ENCODE data around the gene B3GNT8. TPM values are rescaled to one million over a fixed set of nuclear protein-coding genes. Genes with fewer than 3 reads are reported as not detected.

The B3GNT8 gene
- total RNA-seq, 1 donor from 2014 or later = 3.0 TPM

GRCh38 chr19:41462497-41462896 lies 35.3 kb upstream of the B3GNT8 start:
- Histone ChIP-seq H3K9ac (ENCODE audit: low read length) (no peak overlapping the region), H4K20me1 (ENCODE audit: insufficient read depth, low read length) (no peaks in the 10 kb centered on the region), H3K9me3 (ENCODE audit: insufficient read depth, low read depth, low read length) (no peaks in the 10 kb centered on the region), H3K36me3 (ENCODE audit: insufficient read depth, low read length) (no peaks in the 10 kb centered on the region), H3K27me3 (ENCODE audit: insufficient read depth, low read length) (no peaks in the 10 kb centered on the region), H3K4me3 (ENCODE audit: insufficient read depth, low read depth, low read length) (no peak overlapping the region), H3K27ac (ENCODE audit: low read depth, low read length) (no peak overlapping the region), H3K79me2 (ENCODE audit: insufficient read depth, low read length) (no peaks in the 10 kb centered on the region), H2AFZ (ENCODE audit: low read depth, low read length) (no peak overlapping the region), H3K4me1 (ENCODE audit: insufficient read depth, low read length) (no peaks in the 10 kb centered on the region), H3K4me2 (ENCODE audit: low read length) (no peak overlapping the region)
- H3K36me3 Mint-ChIP-seq (ENCODE audit: low read depth, unreplicated experiment) = no peaks in the 10 kb centered on the region
- TF ChIP-seq CTCF (IDR thresholded peaks at IDR 0.05; ENCODE audit: insufficient read depth, low read depth, low read length) (no peak), EZH2 (IDR thresholded peaks at IDR 0.05; ENCODE audit: insufficient read depth, low read length) (no peak)
- H3K4me3 Mint-ChIP-seq (ENCODE audit: unreplicated experiment) = no peak overlapping the region
- no peak overlapping the region for H3K27ac Mint-ChIP-seq (ENCODE audit: unreplicated experiment)
- peaks cover 35% of the 10 kb centered on the region for H3K27me3 Mint-ChIP-seq (ENCODE audit: low read depth, unreplicated experiment)
- H3K9me3 Mint-ChIP-seq (ENCODE audit: unreplicated experiment) = peaks cover 6% of the 10 kb centered on the region
- no peak for FAIRE-seq
- H3K4me1 Mint-ChIP-seq (ENCODE audit: low read depth, unreplicated experiment) = no peaks in the 10 kb centered on the region
- no peak for DNase-seq (ENCODE audit: low read depth)

GRCh38 chr19:41457241-41457640 lies 30.1 kb upstream of the B3GNT8 start:
- no peak for TF ChIP-seq CTCF (IDR thresholded peaks at IDR 0.05; ENCODE audit: insufficient read depth, low read depth, low read length)
- no peak for TF ChIP-seq EZH2 (IDR thresholded peaks at IDR 0.05; ENCODE audit: insufficient read depth, low read length)
- Mint-ChIP-seq H3K27me3 (ENCODE audit: low read depth, unreplicated experiment) (peaks cover 24% of the 10 kb centered on the region), H3K4me1 (ENCODE audit: low read depth, unreplicated experiment) (no peaks in the 10 kb centered on the region), H3K4me3 (ENCODE audit: unreplicated experiment) (no peak overlapping the region), H3K9me3 (ENCODE audit: unreplicated experiment) (peaks cover 3% of the 10 kb centered on the region), H3K36me3 (ENCODE audit: low read depth, unreplicated experiment) (no peaks in the 10 kb centered on the region), H3K27ac (ENCODE audit: unreplicated experiment) (no peak overlapping the region)
- Histone ChIP-seq H3K9ac (ENCODE audit: low read length) (no peak overlapping the region), H3K27me3 (ENCODE audit: insufficient read depth, low read length) (peaks cover 3% of the 10 kb centered on the region), H3K36me3 (ENCODE audit: insufficient read depth, low read length) (no peaks in the 10 kb centered on the region), H2AFZ (ENCODE audit: low read depth, low read length) (no peak overlapping the region), H3K9me3 (ENCODE audit: insufficient read depth, low read depth, low read length) (no peaks in the 10 kb centered on the region), H3K4me2 (ENCODE audit: low read length) (no peak overlapping the region), H3K27ac (ENCODE audit: low read depth, low read length) (no peak overlapping the region), H3K4me3 (ENCODE audit: insufficient read depth, low read depth, low read length) (no peak overlapping the region), H3K4me1 (ENCODE audit: insufficient read depth, low read length) (no peaks in the 10 kb centered on the region), H4K20me1 (ENCODE audit: insufficient read depth, low read length) (no peaks in the 10 kb centered on the region), H3K79me2 (ENCODE audit: insufficient read depth, low read length) (no peaks in the 10 kb centered on the region)
- DNase-seq (ENCODE audit: low read depth) (no peak), FAIRE-seq (no peak)

DNA sequence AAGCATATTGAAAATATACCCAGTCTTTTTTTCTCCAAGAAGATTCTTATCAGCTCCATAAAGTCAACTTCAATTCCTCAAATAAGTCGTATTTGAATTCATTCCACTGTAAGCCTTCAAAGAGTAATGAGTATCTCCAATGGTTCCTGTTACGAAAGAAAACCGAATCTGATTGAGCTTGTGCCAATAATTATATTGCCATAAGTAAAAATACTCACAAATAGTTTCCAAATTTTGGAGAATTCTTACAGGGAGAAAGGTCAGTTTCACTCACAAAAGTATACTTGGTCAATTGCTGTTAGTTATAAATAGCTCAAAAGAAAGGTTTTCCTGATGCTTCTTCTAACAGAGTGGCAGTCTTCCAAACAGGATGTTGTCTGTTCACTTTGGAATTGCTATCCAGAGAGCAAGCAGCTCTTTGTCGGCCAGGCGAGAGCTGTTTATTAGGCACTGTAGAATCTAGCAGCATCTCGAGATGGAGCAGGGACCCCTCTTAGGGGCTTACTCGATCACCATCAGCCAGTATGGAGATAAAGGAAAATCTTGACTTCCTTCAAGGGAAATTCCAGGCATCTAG lies 29.3 kb upstream of the B3GNT8 start:
- no peaks in the 10 kb centered on the region for H3K36me3 ChIP-seq (ENCODE audit: insufficient read depth, low read length)
- H3K9ac ChIP-seq (ENCODE audit: low read length) = no peak overlapping the region
- FAIRE-seq (no peak), DNase-seq (ENCODE audit: low read depth) (peak; percentile 35)
- Mint-ChIP-seq H3K27ac (ENCODE audit: unreplicated experiment) (no peak overlapping the region), H3K36me3 (ENCODE audit: low read depth, unreplicated experiment) (no peaks in the 10 kb centered on the region), H3K27me3 (ENCODE audit: low read depth, unreplicated experiment) (peaks cover 24% of the 10 kb centered on the region), H3K9me3 (ENCODE audit: unreplicated experiment) (no peaks in the 10 kb centered on the region), H3K4me1 (ENCODE audit: low read depth, unreplicated experiment) (no peaks in the 10 kb centered on the region), H3K4me3 (ENCODE audit: unreplicated experiment) (no peak overlapping the region)
- no peaks in the 10 kb centered on the region for H3K9me3 ChIP-seq (ENCODE audit: insufficient read depth, low read depth, low read length)
- no peaks in the 10 kb centered on the region for H3K79me2 ChIP-seq (ENCODE audit: insufficient read depth, low read length)
- H4K20me1 ChIP-seq (ENCODE audit: insufficient read depth, low read length) = no peaks in the 10 kb centered on the region
- TF ChIP-seq EZH2 (IDR thresholded peaks at IDR 0.05; ENCODE audit: insufficient read depth, low read length) = no peak
- TF ChIP-seq CTCF (IDR thresholded peaks at IDR 0.05; ENCODE audit: insufficient read depth, low read depth, low read length) = no peak
- H3K4me2 ChIP-seq (ENCODE audit: low read length) = no peak overlapping the region
- H3K27ac ChIP-seq (ENCODE audit: low read depth, low read length) = no peak overlapping the region
- H2AFZ ChIP-seq (ENCODE audit: low read depth, low read length) = no peak overlapping the region
- H3K4me3 ChIP-seq (ENCODE audit: insufficient read depth, low read depth, low read length) = no peak overlapping the region
- no peaks in the 10 kb centered on the region for H3K4me1 ChIP-seq (ENCODE audit: insufficient read depth, low read length)
- H3K27me3 ChIP-seq (ENCODE audit: insufficient read depth, low read length) = peaks cover 3% of the 10 kb centered on the region

Measured in astrocyte (in vitro differentiated cells and primary cell).